D721Med (cell line): ENCODE measurements around the gene SLC29A2.

Experiments used
- DNase-seq: peaks from one replicate; pipeline ENCODE4 v3.0.0; 2011; ENCODE audit warnings: low spot score; ENCODE audit not compliant: insufficient read length
- FAIRE-seq: peaks from 2 replicates; lab custom pipeline; 2011; peaks lifted over from hg19 to GRCh38; lab: Jason Lieb, UNC
- TF ChIP-seq, protein P1 (sequence below): IDR thresholded peaks from 2 replicates; pipeline ENCODE4 v1.5.1; 2012; ENCODE audit warnings: mild to moderate bottlenecking, control low read depth; ENCODE audit not compliant: insufficient read depth; ENCODE audit errors: missing control alignments

Gene SLC29A2

GRCh38 chr11:66315921-66316811 lies 55.4 kb downstream of the SLC29A2 start:
- DNase-seq (no peak), FAIRE-seq (no peak)
- TF ChIP-seq, protein P1, sequence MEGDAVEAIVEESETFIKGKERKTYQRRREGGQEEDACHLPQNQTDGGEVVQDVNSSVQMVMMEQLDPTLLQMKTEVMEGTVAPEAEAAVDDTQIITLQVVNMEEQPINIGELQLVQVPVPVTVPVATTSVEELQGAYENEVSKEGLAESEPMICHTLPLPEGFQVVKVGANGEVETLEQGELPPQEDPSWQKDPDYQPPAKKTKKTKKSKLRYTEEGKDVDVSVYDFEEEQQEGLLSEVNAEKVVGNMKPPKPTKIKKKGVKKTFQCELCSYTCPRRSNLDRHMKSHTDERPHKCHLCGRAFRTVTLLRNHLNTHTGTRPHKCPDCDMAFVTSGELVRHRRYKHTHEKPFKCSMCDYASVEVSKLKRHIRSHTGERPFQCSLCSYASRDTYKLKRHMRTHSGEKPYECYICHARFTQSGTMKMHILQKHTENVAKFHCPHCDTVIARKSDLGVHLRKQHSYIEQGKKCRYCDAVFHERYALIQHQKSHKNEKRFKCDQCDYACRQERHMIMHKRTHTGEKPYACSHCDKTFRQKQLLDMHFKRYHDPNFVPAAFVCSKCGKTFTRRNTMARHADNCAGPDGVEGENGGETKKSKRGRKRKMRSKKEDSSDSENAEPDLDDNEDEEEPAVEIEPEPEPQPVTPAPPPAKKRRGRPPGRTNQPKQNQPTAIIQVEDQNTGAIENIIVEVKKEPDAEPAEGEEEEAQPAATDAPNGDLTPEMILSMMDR = no peak

- FAIRE-seq (no peak), DNase-seq (no peak)
- TF ChIP-seq, protein P1 = no peak
These were observed 56.1 kb downstream of the SLC29A2 start for GRCh38 chr11:66315498-66315885.

DNA sequence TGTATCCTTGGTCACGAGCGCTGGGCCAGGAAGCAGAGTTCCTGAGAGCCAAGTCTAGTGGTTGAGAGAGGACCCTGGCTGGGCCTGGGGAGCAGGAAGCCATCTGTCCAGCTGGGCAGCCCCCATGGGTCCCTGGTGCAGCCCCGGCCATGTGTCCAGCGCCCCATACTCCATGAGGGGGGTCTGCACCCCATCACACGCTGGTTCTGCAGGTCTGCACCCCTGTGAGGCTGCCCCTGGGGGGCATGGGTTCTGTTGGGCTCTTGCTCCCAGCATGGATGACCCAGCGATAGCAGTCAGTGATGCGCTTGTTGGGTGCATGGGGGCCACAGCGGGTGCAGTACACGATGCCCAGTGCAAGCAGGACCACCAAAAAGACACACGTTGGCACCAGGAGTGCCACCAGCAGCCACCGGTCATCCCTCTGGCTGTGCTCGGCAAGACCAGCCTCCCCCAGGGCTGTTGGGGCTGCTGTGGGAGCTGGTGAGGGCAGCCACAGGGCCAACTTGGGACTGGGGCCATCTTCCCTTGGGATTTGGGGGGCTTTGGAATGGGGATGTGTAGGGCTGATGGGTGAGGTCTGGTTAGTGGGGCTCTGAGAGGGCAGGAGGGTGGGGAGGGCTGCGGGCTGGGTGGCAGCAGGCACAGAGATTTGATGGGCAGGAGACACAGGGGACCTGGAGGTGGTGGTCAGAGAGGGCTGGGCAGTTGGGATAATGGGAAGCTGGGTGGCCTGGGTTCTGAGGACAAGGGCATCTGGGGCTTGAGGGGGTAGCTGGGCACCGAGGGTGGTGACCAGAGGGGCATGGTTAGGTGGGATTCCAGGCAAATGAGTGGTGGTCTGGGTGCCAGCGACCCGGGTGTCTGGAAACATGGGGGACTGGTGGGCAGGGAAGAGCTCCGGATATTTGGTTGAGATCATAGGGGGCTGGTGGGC lies 56.7 kb downstream of the SLC29A2 start:
- TF ChIP-seq, protein P1 = no peak
- FAIRE-seq = no peak

GRCh38 chr11:66314186-66314501 lies 57.4 kb downstream of the SLC29A2 start:
- TF ChIP-seq, protein P1 = no peak
- no peak for DNase-seq
- FAIRE-seq = no peak

More for the DNA sequence above, 56.7 kb downstream of the SLC29A2 start:
- no peak for DNase-seq

- DNase-seq (no peak), FAIRE-seq (no peak)
- TF ChIP-seq, protein P1 = peak; percentile 10
These were observed 58.0 kb downstream of the SLC29A2 start for GRCh38 chr11:66313321-66314185.

DNA sequence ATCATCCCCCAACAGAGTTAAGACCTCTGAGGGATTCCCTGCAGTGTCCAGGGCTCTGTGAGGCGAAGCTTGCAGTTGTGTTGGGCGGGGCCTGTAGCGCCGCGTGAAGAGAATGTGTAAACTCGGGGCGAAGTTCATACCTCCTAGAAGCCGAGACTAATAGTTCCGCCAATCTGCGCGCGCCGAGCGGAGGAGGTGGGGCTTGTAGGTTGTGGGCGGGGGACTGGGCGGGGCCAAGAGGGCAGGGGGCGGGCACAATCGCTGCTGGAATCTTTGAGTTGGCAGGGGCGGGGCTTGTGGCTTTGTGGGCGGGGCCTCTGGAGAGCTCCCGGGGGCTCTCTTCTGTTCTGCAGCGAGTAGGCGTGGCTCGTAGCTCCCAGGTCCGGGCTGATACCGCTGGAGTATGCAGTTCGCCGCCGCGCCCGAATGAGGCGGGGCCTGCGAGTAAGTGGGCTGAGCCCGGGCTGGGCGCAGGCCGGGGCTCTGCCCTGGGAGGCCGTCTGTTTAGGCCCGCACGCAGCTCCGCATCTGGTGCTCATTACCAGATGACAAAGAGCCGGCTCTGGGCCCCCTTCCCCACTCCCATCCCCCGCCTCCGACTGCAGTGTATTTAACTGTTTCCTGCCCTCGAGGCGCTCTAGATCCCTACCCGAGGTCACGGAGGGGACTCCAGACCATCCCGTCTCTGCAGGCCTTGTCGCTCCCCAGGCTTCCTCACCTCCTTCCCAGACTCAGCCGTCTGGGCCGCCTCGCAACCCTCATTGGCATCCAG lies 58.8 kb downstream of the SLC29A2 start:
- DNase-seq (peak; percentile 86), FAIRE-seq (no peak)
- TF ChIP-seq, protein P1 = no peak
